H1 (cell line): Measurements from ENCODE around the gene CDR2. TPM values are rescaled to one million over a fixed set of nuclear protein-coding genes. Genes with fewer than 3 reads are reported as not detected.

Source experiments
- CTCF ChIA-PET: fragments of 300-600 bp; sonication (Branson Sonifier 250); formaldehyde crosslinking; loops from one replicate; lab custom pipeline; 2021; ENCODE audit not compliant: partially characterized antibody; lab: Charles Lee
- POLR2A ChIA-PET: fragments of 300-600 bp; sonication (Branson Sonifier 250); formaldehyde crosslinking; loops from one replicate; lab custom pipeline; 2021; ENCODE audit warnings: inconsistent platforms; ENCODE audit not compliant: partially characterized antibody; lab: Charles Lee
- DNase-seq, 2 experiments: peaks; one replicate each; pipeline versions ENCODE4 v3.0.0 to v3.0.0-alpha.2; 2010 to 2022; ENCODE audit warnings: low spot score in 2 of 2, low read depth in 1 of 2, mixed read lengths in 1 of 2
- FAIRE-seq: peaks from 2 replicates; lab custom pipeline; 2011; peaks lifted over from hg19 to GRCh38; lab: Jason Lieb, UNC
- H2AFZ ChIP-seq: 2 replicates; pipeline ENCODE4 v1.8.1; 2012; ENCODE audit warnings: low read length, inconsistent platforms
- H2AK5ac ChIP-seq: 2 replicates; pipeline ENCODE4 v1.6.1; 2013; ENCODE audit warnings: low read depth, low read length
- H2BK120ac ChIP-seq: replicated peaks from 2 replicates; pipeline ENCODE3; 2013; ENCODE audit warnings: low read depth, low read length, inconsistent platforms
- H2BK12ac ChIP-seq: 2 replicates; pipeline ENCODE4 v1.6.1; 2013; ENCODE audit warnings: low read depth, low read length
- H2BK15ac ChIP-seq: 2 replicates; pipeline ENCODE4 v1.6.1; 2013; ENCODE audit warnings: low read length
- H2BK20ac ChIP-seq: 2 replicates; pipeline ENCODE4 v1.6.1; 2013; ENCODE audit warnings: low read length
- H2BK5ac ChIP-seq: 2 replicates; pipeline ENCODE4 v1.6.1; 2013; ENCODE audit warnings: low read depth, low read length
- H3K14ac ChIP-seq: 2 replicates; pipeline ENCODE4 v1.6.1; 2013; ENCODE audit warnings: inconsistent platforms; ENCODE audit not compliant: insufficient read length
- H3K18ac ChIP-seq: 2 replicates; pipeline ENCODE4 v1.6.1; 2013; ENCODE audit warnings: low read length; ENCODE audit errors: extremely low read depth
- H3K23ac ChIP-seq: 2 replicates; pipeline ENCODE4 v1.6.1; 2013; ENCODE audit warnings: inconsistent platforms; ENCODE audit not compliant: insufficient read length
- H3K23me2 ChIP-seq: 2 replicates; pipeline ENCODE4 v1.6.1; 2013; ENCODE audit warnings: low read depth, low read length
- H3K27ac ChIP-seq: 2 replicates; pipeline ENCODE4 v1.6.1; 2011; ENCODE audit warnings: low read depth, low read length, inconsistent platforms
- H3K27me3 ChIP-seq, 4 experiments: replicated peaks in 1 of 4; 1 replicate in 1 of 4; 2 replicates in 3 of 4; pipeline versions ENCODE4 v1.6.1 to v1.8.1; 2011 to 2013; ENCODE audit warnings: low read length in 3 of 4, mild to moderate bottlenecking in 3 of 4, inconsistent platforms in 2 of 4, mixed read lengths in 2 of 4, moderate library complexity in 1 of 4; ENCODE audit not compliant: control insufficient read depth in 3 of 4, insufficient read depth in 3 of 4; ENCODE audit errors: extremely low read depth in 1 of 4
- H3K36me3 ChIP-seq, 4 experiments: 2 replicates each; pipeline versions ENCODE4 v1.6.1 to v1.8.1; 2011 to 2013; ENCODE audit warnings: mild to moderate bottlenecking in 4 of 4, low read length in 3 of 4, moderate library complexity in 2 of 4, control low read depth in 1 of 4, inconsistent platforms in 1 of 4; ENCODE audit not compliant: insufficient read depth in 4 of 4, control insufficient read depth in 2 of 4
- H3K4ac ChIP-seq: replicated peaks from 2 replicates; pipeline ENCODE3; 2013; ENCODE audit warnings: low read length, low read depth, mixed read lengths, inconsistent platforms; ENCODE audit not compliant: insufficient read length
- H3K4me1 ChIP-seq, 4 experiments: replicated peaks in 1 of 4; 1 replicate in 1 of 4; 2 replicates in 3 of 4; pipeline versions ENCODE4 v1.6.1 to v1.8.1; 2011 to 2013; ENCODE audit warnings: low read length in 3 of 4, inconsistent platforms in 2 of 4, mixed read lengths in 1 of 4; ENCODE audit not compliant: insufficient read depth in 4 of 4, control insufficient read depth in 3 of 4
- H3K4me2 ChIP-seq, 2 experiments: 2 replicates each; pipeline versions ENCODE4 v1.6.1 to v1.8.1; 2011 to 2013; ENCODE audit warnings: low read depth in 2 of 2, low read length in 2 of 2, control low read depth in 1 of 2, inconsistent platforms in 1 of 2, mild to moderate bottlenecking in 1 of 2; ENCODE audit not compliant: insufficient read depth in 1 of 2
- H3K4me3 ChIP-seq, 4 experiments: fragments of 200-600, 300-600 bp in 1 of 4; sonication (generic), shearing (Covaris generic), sonication (Bioruptor Twin) in 1 of 4; 2 replicates each; pipeline versions ENCODE4 v1.5.1 to v1.8.1; 2011 to 2016; ENCODE audit warnings: low read length in 4 of 4, low read depth in 3 of 4, control low read depth in 2 of 4, inconsistent platforms in 2 of 4, mild to moderate bottlenecking in 2 of 4, mixed read lengths in 1 of 4, moderate library complexity in 1 of 4; ENCODE audit not compliant: insufficient read depth in 2 of 4; ENCODE audit errors: extremely low read depth in 1 of 4
- H3K56ac ChIP-seq: replicated peaks from 2 replicates; pipeline ENCODE3; 2013; ENCODE audit warnings: low read depth, mild to moderate bottlenecking, mixed read lengths, low read length, inconsistent platforms; ENCODE audit not compliant: insufficient read length
- H3K79me1 ChIP-seq: 2 replicates; pipeline ENCODE4 v1.6.1; 2013; ENCODE audit warnings: low read depth, low read length, control low read depth
- H3K79me2 ChIP-seq, 2 experiments: 2 replicates each; pipeline versions ENCODE4 v1.6.1 to v1.8.1; 2012 to 2013; ENCODE audit warnings: low read length in 2 of 2, mild to moderate bottlenecking in 2 of 2, inconsistent platforms in 1 of 2; ENCODE audit not compliant: insufficient read depth in 2 of 2, control insufficient read depth in 1 of 2
- H3K9ac ChIP-seq, 4 experiments: replicated peaks in 1 of 4; 1 replicate in 1 of 4; 2 replicates in 3 of 4; pipeline versions ENCODE4 v1.6.1 to v1.8.1; 2011 to 2013; ENCODE audit warnings: low read depth in 3 of 4, low read length in 3 of 4, control low read depth in 2 of 4, mild to moderate bottlenecking in 2 of 4, moderate library complexity in 2 of 4, inconsistent platforms in 1 of 4; ENCODE audit errors: extremely low read depth in 1 of 4
- H3K9me3 ChIP-seq, 2 experiments: 2 replicates each; pipeline versions ENCODE4 v1.6.1 to v1.8.1; 2012 to 2013; ENCODE audit warnings: mild to moderate bottlenecking in 2 of 2, moderate library complexity in 2 of 2, control low read depth in 1 of 2, inconsistent platforms in 1 of 2, low read depth in 1 of 2, low read length in 1 of 2, mixed read lengths in 1 of 2; ENCODE audit not compliant: insufficient read depth in 2 of 2
- H4K20me1 ChIP-seq, 2 experiments: replicated peaks in 1 of 2; 2 replicates each; pipeline versions ENCODE3 to v1.8.1; 2011 to 2013; ENCODE audit warnings: inconsistent platforms in 2 of 2, low read length in 2 of 2, mild to moderate bottlenecking in 1 of 2; ENCODE audit not compliant: insufficient read depth in 2 of 2, control insufficient read depth in 1 of 2
- H4K5ac ChIP-seq: 2 replicates; pipeline ENCODE4 v1.6.1; 2013; ENCODE audit warnings: low read length, low read depth, mixed read lengths, inconsistent platforms; ENCODE audit not compliant: insufficient read length
- H4K8ac ChIP-seq: 2 replicates; pipeline ENCODE4 v1.8.0; 2013; ENCODE audit warnings: mild to moderate bottlenecking, moderate library complexity, low read length, inconsistent platforms; ENCODE audit not compliant: insufficient read depth; ENCODE audit errors: extremely low read depth
- H4K91ac ChIP-seq: replicated peaks from 2 replicates; pipeline ENCODE3; 2013; ENCODE audit warnings: low read length, mixed read lengths, inconsistent platforms; ENCODE audit not compliant: insufficient read length
- CHD2 ChIP-seq: IDR thresholded peaks from 2 replicates; pipeline ENCODE4 v1.6.1; 2012; ENCODE audit warnings: low read length, improper control_type of control experiment
- GABPA ChIP-seq: IDR thresholded peaks from 2 replicates; pipeline ENCODE4 v1.6.1; 2011; ENCODE audit warnings: mild to moderate bottlenecking, low read length, moderate library complexity, borderline replicate concordance; ENCODE audit not compliant: insufficient read depth
- GTF2F1 ChIP-seq: IDR thresholded peaks from 2 replicates; pipeline ENCODE4 v1.6.1; 2012; ENCODE audit warnings: low read depth, low read length, improper control_type of control experiment, borderline replicate concordance
- HDAC6 ChIP-seq: IDR thresholded peaks from one replicate; pipeline ENCODE4 v1.7.1; 2012; ENCODE audit warnings: low read depth, mild to moderate bottlenecking, inconsistent platforms, low read length, moderate library complexity
- POLR2AphosphoS5 ChIP-seq: IDR thresholded peaks from 2 replicates; pipeline ENCODE4 v1.6.1; 2011; ENCODE audit warnings: low read depth, low read length
- SIRT6 ChIP-seq: IDR thresholded peaks from one replicate; pipeline ENCODE4 v1.7.1; 2012; ENCODE audit warnings: low read length, inconsistent platforms
- TAF1 ChIP-seq: IDR thresholded peaks from 2 replicates; pipeline ENCODE4 v1.6.1; 2011; ENCODE audit warnings: mild to moderate bottlenecking, low read depth, low read length
- TBP ChIP-seq: IDR thresholded peaks from 2 replicates; pipeline ENCODE4 v1.6.1; 2011; ENCODE audit warnings: low read depth, low read length, improper control_type of control experiment
- TEAD4 ChIP-seq: IDR thresholded peaks from 2 replicates; pipeline ENCODE4 v1.6.1; 2012; ENCODE audit warnings: low read depth, low read length, inconsistent platforms, mixed read lengths
- WGBS, 2 experiments: shearing (Covaris generic) in 1 of 2; methylation state at CpG; one replicate each; pipeline versions ENCODE4 v1.1.6 to v1.1.7; 2013 to 2015; ENCODE audit warnings: low lambda C conversion rate in 2 of 2, mixed read lengths in 2 of 2, inconsistent platforms in 1 of 2, low coverage in 1 of 2, missing lambda C conversion rate in 1 of 2; ENCODE audit not compliant: insufficient replicate concordance in 2 of 2, insufficient coverage in 1 of 2, insufficient read length in 1 of 2; ENCODE audit errors: extremely low coverage in 1 of 2, missing lambda C conversion rate in 1 of 2; 5-methylcytosine and 5-hydroxymethylcytosine counted together
- polyA plus RNA-seq, 7 experiments: library from polyadenylated mRNA; depleted of rRNA in 3 of 7; stranded (reverse) in 5 of 7; unstranded in 2 of 7; fragments of >200 nt in 5 of 7; fragments of 200-250 nt in 2 of 7; gene quantifications; 1 replicate in 5 of 7; 2 replicates in 1 of 7; 4 replicates in 1 of 7; pipeline versions ENCODE4 v1.2.1 to v1.2.3, GENCODE V29; 2011 to 2013; ENCODE audit warnings: missing spikeins in 2 of 7, mixed read lengths in 2 of 7
- total RNA-seq: library from RNA; stranded (reverse); fragmentation: NEBNext Ultra II Directional; extraction: Animal tissue kit (Norgen Biotek cat#: 25700); gene quantifications from 2 replicates; pipeline ENCODE4 v1.2.1, GENCODE V29; 2021

CDR2 gene
- total and polyA plus RNA-seq, 2 of the 8 experiments (the other 6 are each of a cell fraction or from before 2014, with no cell fraction given): 16.3 to 34.9 TPM

GRCh38 chr16:22395960-22396359 is 21.5 kb upstream of the CDR2 start:
- POLR2A ChIA-PET: no interaction called here
- FAIRE-seq: no peak

More at GRCh38 chr16:22395960-22396359, 21.5 kb upstream of the CDR2 start:
- DNase-seq: no peak
- Histone ChIP-seq H3K4ac (no peak overlapping the region), H3K4me3 (no peak overlapping the region), H2BK5ac (no peak overlapping the region), H3K4me2 (no peak overlapping the region), H2BK20ac (no peak overlapping the region), H3K79me1 (no peaks in the 10 kb centered on the region), H2BK120ac (no peak overlapping the region), H4K5ac (no peak overlapping the region), H3K9ac (no peak overlapping the region), H2AK5ac (no peak overlapping the region), H3K9me3 (no peaks in the 10 kb centered on the region), H4K20me1 (peaks cover 0 to 3% of the 10 kb centered on the region in 2 experiments), H3K27me3 (no peaks in the 10 kb centered on the region), H3K79me2 (no peaks in the 10 kb centered on the region), H4K8ac (no peak overlapping the region; the same call in 1 of the 2 replicates), H3K4me1 (no peaks in the 10 kb centered on the region), H2AFZ (no peak overlapping the region), H2BK12ac (no peak overlapping the region), H3K14ac (no peak overlapping the region), H3K23me2 (no peaks in the 10 kb centered on the region), H3K56ac (no peak overlapping the region), H3K23ac (no peak overlapping the region), H3K36me3 (no peaks in the 10 kb centered on the region), H3K27ac (no peak overlapping the region), H4K91ac (no peak overlapping the region), H2BK15ac (no peak overlapping the region), H3K18ac (no peak overlapping the region)
- 93% methylated on average over 4 of the region's 4 CpGs; no CpG with 5 or more reads in 1 of the 2 experiments for WGBS, 2 experiments
- CTCF ChIA-PET: no interaction called here
- TF ChIP-seq SIRT6: no peak
- TF ChIP-seq TEAD4: no peak
- no peak for TF ChIP-seq GABPA
- no peak for TF ChIP-seq TAF1
- no peak for TF ChIP-seq POLR2AphosphoS5
- no peak for TF ChIP-seq CHD2
- TF ChIP-seq GTF2F1: no peak
- no peak for TF ChIP-seq TBP
- TF ChIP-seq HDAC6: no peak
